Adipose tissue (tissue), 3 donors: Measurements from ENCODE around the gene PTBP2. TPM values are rescaled to one million over a fixed set of nuclear protein-coding genes. Genes with fewer than 3 reads are reported as not detected.
"Not testable (repeated sequence)": the region's sequence is repeated elsewhere in the genome, so short reads cannot be mapped to it uniquely, and the experiment has no call there.

Experiments
- H3K27ac ChIP-seq: one replicate; pipeline ENCODE4 v1.5.1; 2013; ENCODE audit warnings: low read depth, low read length
- WGBS, 3 donors: extraction: QIAGEN DNeasy Blood & Tissue Kit; methylation state at CpG; one replicate each; pipeline ENCODE4 v1.1.7; 2013; 5-methylcytosine and 5-hydroxymethylcytosine counted together
- polyA plus RNA-seq, 3 donors: library from polyadenylated mRNA; stranded (reverse); fragments of 200-250 nt; gene quantifications; one replicate each; pipeline ENCODE4 v1.2.3, GENCODE V29; 2013
- donor health status: healthy with polysubstance abuse.
- donor health status: Bipolar disorder and iron deficiency.
- donor health status: healthy.

Gene PTBP2
- polyA plus RNA-seq, 3 donors, result 3.1 to 11.8 (median 7.6) TPM

DNA sequence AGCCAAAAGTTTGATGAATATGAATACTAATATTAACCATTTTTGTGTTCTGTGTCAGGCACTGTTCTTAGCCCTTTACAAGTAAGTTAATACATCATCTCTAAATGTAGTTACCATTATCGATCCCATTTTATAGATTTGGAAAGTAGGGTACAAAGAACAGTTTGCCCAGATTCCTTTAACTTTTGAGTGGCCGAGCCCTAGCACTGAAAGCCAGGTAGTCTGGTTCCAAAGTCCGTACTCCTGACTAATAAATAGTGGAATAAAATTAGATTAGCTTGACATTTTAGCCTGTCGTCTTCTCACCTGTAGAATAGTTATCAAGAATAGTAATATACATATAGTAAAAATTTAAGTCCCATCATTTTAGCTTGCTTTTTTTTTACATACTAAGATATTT, 70.6 kb downstream of the PTBP2 start:
- 97 to 99% (median 98%) methylated on average over 4 of the region's 4 CpGs for WGBS, 3 donors

GRCh38 chr1:96801696-96802095, 80.1 kb downstream of the PTBP2 start:
- 98 to 99% (median 99%) methylated on average over 8 to 9 of the region's 14 CpGs for WGBS, 3 donors

More for the DNA sequence above, 70.6 kb downstream of the PTBP2 start:
- H3K27ac ChIP-seq, result no peak overlapping the region

DNA sequence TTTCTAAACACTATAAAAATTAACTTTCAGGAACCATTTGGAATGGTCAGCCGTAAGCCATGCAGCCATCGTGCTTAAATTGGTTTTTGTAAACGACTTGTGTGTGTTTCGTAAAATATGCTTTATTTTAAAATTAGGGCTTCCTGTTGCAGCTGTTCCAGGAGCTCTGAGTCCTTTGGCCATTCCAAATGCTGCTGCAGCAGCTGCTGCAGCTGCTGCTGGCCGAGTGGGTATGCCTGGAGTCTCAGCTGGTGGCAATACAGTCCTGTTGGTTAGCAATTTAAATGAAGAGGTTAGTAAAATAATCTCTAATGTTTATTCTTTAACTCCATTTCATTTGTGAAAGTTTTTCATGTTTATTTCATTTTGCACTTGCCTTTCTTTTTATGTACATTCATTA, 83.1 kb downstream of the PTBP2 start:
- H3K27ac ChIP-seq, result no peak overlapping the region
- 69 to 81% (median 71%) methylated on average over 5 of the region's 5 CpGs for WGBS, 3 donors

More at GRCh38 chr1:96801696-96802095, 80.1 kb downstream of the PTBP2 start:
- not testable (repeated sequence) for H3K27ac ChIP-seq

DNA sequence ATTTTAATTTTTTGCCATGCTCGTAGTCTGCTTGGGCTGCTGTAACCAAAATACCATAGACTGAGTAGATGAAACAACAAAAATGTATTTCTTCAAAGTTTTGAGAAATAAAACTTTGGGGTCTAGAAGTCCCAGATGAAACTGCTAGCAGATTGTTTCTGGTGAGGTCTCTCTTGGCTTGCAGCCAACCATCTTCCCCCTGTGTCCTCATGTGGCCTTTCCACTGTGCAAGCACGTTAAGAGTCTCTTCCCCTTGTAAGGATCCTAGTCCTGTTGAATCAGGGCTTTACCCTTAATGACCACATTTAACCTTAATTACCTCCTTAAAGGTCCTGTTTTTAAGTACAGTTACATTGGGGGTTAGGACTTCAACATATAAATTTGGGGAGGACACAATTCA, 86.6 kb downstream of the PTBP2 start:
- WGBS, 3 donors, result 47 to 70% (median 52%) methylated on average over 2 of the region's 2 CpGs
- no peak overlapping the region for H3K27ac ChIP-seq

- WGBS, 3 donors, result 97 to 100% (median 97%) methylated on average over 1 of the region's 1 CpG
- no peak overlapping the region for H3K27ac ChIP-seq
Measured at GRCh38 chr1:96815914-96816313, 94.3 kb downstream of the PTBP2 start.

- WGBS, 3 donors, result 45 to 64% (median 64%) methylated on average over 1 of the region's 1 CpG
- no peak overlapping the region for H3K27ac ChIP-seq
Measured at GRCh38 chr1:96820107-96820506, 98.5 kb downstream of the PTBP2 start.

DNA sequence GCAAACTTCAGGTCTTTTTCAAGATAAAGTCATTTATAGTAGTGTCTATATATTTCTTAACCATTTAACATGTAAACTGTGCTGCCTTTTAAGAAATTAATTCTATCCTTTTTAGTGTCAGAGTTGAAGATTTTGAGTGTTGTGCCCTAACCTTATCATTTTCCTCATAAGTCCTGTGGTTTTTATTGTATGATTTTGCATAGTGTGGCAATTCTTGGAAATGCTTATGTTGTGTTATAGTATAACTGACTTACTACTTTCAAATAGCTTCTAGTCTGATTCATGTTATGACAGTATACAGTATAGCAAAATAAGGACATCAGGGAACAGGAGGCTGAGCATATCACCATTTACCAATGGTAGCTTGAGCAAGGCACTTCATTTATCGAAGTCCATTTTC, 99.1 kb downstream of the PTBP2 start:
- no peak overlapping the region for H3K27ac ChIP-seq
- 97 to 100% (median 98%) methylated on average over 1 of the region's 1 CpG for WGBS, 3 donors

DNA sequence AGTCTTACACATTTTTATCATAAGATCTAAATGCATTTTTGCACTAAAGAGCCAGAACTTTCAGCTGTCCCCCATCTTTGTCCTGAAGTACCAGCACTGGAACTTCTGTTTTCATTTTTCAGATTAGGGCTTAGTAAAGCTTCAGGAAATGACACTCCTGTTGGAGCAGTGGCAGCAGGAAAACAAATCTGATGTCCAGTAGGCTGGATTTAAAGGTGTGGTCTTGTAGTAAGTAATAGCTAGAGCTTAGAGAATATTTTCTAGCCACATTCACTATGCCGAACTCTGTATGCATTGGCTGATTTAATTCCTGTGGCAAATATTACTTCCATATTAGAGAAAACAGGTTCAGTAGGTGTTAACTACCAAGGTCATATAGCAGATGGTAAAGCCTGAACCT, 103.6 kb downstream of the PTBP2 start:
- 60 to 97% (median 92%) methylated on average over 1 of the region's 1 CpG for WGBS, 3 donors
- H3K27ac ChIP-seq, result no peak overlapping the region

DNA sequence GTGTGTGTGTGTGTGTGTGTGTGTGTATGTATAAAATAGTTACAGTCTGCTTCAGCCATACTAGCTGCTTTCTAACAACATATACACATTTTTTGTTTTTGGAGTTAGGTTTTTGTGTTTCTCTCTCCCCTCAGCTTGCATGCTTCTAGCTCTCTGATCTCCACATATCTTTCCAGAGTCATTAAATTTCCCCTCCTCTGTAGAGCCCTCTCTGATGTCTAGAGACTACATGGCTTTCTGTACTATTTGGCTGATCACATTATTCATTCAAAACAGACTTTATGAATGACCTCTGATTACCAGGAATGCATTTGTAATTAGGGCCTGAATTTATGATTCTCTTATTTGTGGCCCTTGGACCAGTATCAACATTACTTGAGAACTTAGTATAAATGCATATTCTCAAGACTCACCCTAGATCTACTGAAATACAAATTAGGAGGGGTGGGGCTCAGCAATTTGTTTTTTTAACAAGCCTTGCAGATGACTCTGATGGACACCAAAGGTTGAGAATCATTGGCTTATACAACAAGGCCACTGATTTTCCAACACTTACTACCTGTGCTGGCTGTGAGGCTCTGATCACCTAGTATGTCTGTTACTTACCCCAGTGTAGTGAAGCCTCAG, 104.5 kb downstream of the PTBP2 start:
- no peak overlapping the region for H3K27ac ChIP-seq

- 86 to 100% (median 97%) methylated on average over 1 of the region's 1 CpG for WGBS, 3 donors
Measured at GRCh38 chr1:96833376-96833775, 111.8 kb downstream of the PTBP2 start.

DNA sequence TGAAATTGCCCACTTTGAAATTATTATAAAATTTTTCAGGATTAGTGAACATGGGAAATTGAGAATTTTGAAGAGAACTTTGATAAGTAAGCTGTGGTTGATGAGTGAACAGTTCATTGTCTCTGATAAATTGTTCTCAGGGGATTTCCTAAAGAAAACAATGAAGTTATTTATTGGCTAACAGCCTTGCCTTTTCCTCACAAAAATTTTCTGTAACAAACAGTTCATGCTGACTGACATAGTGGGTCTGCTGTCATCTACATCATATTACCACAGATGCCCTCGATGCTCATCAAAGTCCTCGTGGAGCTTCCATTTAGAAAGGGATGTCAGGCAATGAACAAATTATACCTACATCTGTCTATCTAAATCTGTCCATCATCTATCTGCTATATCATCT, 113.4 kb downstream of the PTBP2 start:
- H3K27ac ChIP-seq, result no peak overlapping the region

More at GRCh38 chr1:96833376-96833775, 111.8 kb downstream of the PTBP2 start:
- H3K27ac ChIP-seq, result no peak overlapping the region

GRCh38 chr1:96837057-96837780, 115.6 kb downstream of the PTBP2 start:
- WGBS, 3 donors, result 69 to 73% (median 72%) methylated on average over 7 of the region's 7 CpGs
- H3K27ac ChIP-seq, result no peak overlapping the region

More for the DNA sequence above, 113.4 kb downstream of the PTBP2 start:
- whole genome bisulfite sequencing, 3 donors, result 78 to 86% (median 85%) methylated on average over 2 of the region's 2 CpGs

GRCh38 chr1:96837781-96838216, 116.2 kb downstream of the PTBP2 start:
- H3K27ac ChIP-seq, result no peak overlapping the region
- 64 to 78% (median 71%) methylated on average over 2 of the region's 2 CpGs for WGBS, 3 donors

DNA sequence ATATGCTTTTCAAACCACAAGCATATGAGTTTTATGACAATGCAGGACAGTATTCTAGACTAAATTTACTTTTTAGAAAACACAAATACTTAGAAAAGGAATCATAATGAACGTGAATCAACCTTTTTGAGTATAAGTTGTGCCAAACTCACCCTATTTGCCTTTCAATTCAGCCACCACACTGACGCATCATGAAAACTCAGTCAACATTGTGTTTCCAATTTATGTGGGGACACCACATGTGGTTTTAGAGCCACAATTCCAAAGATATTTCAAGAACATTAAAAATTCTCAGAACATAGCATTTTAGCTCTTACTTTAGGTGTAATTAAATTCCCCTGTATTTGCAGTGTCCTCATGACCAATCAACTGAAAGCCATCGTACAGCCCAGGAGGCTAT, 118.8 kb downstream of the PTBP2 start:
- H3K27ac ChIP-seq, result no peak overlapping the region
- WGBS, 3 donors, result 75 to 93% (median 91%) methylated on average over 3 of the region's 3 CpGs

GRCh38 chr1:96842215-96842614, 120.6 kb downstream of the PTBP2 start:
- no peak overlapping the region for H3K27ac ChIP-seq

DNA sequence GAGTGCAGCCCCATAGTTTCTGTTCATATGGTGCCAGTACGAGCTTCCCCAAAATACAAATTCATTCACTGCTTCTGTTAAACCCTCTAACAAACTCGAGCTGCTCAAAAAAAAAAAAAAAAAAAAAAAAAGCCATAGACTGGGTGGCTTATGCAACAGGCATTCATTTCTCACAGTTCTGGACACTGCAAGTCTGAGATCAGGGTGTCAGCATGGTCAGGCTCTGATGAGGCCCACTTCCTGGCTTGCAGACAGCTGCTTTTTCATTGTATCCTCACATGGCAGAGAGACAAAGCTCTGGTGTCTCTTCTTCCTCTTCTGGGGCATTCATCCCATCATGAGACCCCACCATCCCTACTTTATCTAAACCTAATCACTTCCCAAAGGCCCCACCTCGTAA, 121.6 kb downstream of the PTBP2 start:
- WGBS, 3 donors, result 57 to 71% (median 70%) methylated on average over 3 of the region's 3 CpGs
- no peak overlapping the region for H3K27ac ChIP-seq

- WGBS, 3 donors, result 93 to 100% (median 93%) methylated on average over 1 of the region's 1 CpG
- H3K27ac ChIP-seq, result no peak overlapping the region
Measured at GRCh38 chr1:96843601-96844000, 122.0 kb downstream of the PTBP2 start.

DNA sequence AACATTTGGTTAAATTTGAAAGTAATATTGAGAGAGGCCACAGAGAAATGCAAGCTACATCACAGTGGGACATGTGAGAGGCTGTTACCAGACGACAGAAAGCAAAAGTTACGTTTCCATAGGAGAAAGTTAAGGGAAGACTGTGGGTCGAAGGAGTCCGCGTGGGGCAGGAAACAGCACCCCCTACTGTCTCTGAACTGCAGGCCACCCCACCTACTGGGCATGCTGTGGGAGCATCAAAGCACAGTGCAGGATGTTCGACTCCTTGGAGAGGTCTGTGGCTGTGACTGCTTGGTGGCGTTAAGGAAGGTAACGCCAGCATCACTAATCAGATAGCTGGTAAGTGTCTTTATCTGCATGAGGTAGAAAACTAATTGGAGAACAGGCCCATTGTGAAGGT, 123.9 kb downstream of the PTBP2 start:
- WGBS, 3 donors, result 51 to 59% (median 57%) methylated on average over 8 of the region's 8 CpGs

GRCh38 chr1:96861836-96862235, 140.3 kb downstream of the PTBP2 start:
- WGBS, 3 donors, result 82 to 95% (median 90%) methylated on average over 2 of the region's 2 CpGs
- H3K27ac ChIP-seq, result no peak overlapping the region

More for the DNA sequence above, 123.9 kb downstream of the PTBP2 start:
- H3K27ac ChIP-seq, result no peak overlapping the region

DNA sequence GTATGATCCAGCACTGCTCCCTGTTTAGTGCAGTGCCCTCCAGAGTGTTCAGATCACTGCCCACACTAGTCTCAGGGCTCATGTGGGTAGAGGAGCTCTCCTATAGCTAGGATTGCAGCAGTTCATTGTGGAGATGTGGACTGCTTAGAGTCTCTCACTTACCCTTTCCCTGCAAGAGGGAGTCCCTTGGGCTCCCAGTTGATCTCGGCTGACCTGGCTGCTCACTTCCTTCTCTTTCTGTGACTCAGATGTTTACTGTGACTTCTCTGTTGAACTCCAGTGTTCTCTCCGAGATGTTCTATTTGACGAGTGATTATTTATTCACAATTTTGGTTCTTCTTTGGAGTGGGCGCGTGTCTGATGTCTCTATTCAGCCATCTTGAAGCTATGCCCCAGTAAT, 141.9 kb downstream of the PTBP2 start:
- H3K27ac ChIP-seq, result no peak overlapping the region
- WGBS, 3 donors, result 66 to 79% (median 67%) methylated on average over 5 of the region's 5 CpGs
